CD14-positive monocyte (primary cell): ENCODE results near the gene CPT1C. TPM values are rescaled to one million over a fixed set of nuclear protein-coding genes. Genes with fewer than 3 reads are reported as not detected.

Experiments used
- DNase-seq, 3 donors: peaks; one replicate each; pipeline ENCODE4 v3.0.0-alpha.2; 2011 to 2022
- H2AFZ ChIP-seq: 2 replicates; pipeline ENCODE4 v1.6.0; 2012; ENCODE audit warnings: mild to moderate bottlenecking, low read depth, low read length, inconsistent platforms; ENCODE audit not compliant: insufficient read depth, poor library complexity, severe bottlenecking
- H3K27ac ChIP-seq, 2 donors: 1 replicate in 1 of 2; 2 replicates in 1 of 2; pipeline ENCODE4 v1.5.1; 2012 to 2013; ENCODE audit warnings: low read length in 2 of 2, control low read depth in 1 of 2, inconsistent platforms in 1 of 2, low read depth in 1 of 2, mild to moderate bottlenecking in 1 of 2
- H3K27me3 ChIP-seq, 2 donors: one replicate each; pipeline versions ENCODE4 v1.6.0 to v1.6.1; 2011 to 2013; ENCODE audit warnings: low read length in 2 of 2; ENCODE audit not compliant: control insufficient read depth in 2 of 2, insufficient read depth in 2 of 2
- H3K36me3 ChIP-seq, 2 donors: replicated peaks in 1 of 2; 1 replicate in 1 of 2; 2 replicates in 1 of 2; pipeline versions ENCODE4 v1.5.1 to v1.6.1; 2012 to 2013; ENCODE audit warnings: low read length in 2 of 2, control low read depth in 1 of 2, inconsistent platforms in 1 of 2, mild to moderate bottlenecking in 1 of 2; ENCODE audit not compliant: insufficient read depth in 2 of 2, control insufficient read depth in 1 of 2
- H3K4me1 ChIP-seq, 2 donors: 1 replicate in 1 of 2; 2 replicates in 1 of 2; pipeline versions ENCODE4 v1.5.1 to v1.6.1; 2012 to 2013; ENCODE audit warnings: low read length in 2 of 2, control low read depth in 1 of 2, inconsistent platforms in 1 of 2, mild to moderate bottlenecking in 1 of 2, moderate library complexity in 1 of 2; ENCODE audit not compliant: insufficient read depth in 2 of 2, control insufficient read depth in 1 of 2
- H3K4me2 ChIP-seq: replicated peaks from 2 replicates; pipeline ENCODE3; 2012; ENCODE audit warnings: low read length, moderate library complexity, mild to moderate bottlenecking; ENCODE audit not compliant: poor library complexity, severe bottlenecking; ENCODE audit errors: extremely low read depth
- H3K4me3 ChIP-seq, 3 experiments: fragments of 200-600 bp in 1 of 3; sonication (generic) in 1 of 3; replicated peaks in 1 of 3; 1 replicate in 2 of 3; 2 replicates in 1 of 3; pipeline ENCODE4 v1.5.1; 2011 to 2013; ENCODE audit warnings: low read length in 3 of 3, mild to moderate bottlenecking in 3 of 3, control low read depth in 2 of 3, low read depth in 2 of 3, inconsistent platforms in 1 of 3, moderate library complexity in 1 of 3
- H3K79me2 ChIP-seq: 2 replicates; pipeline ENCODE4 v1.6.0; 2012; ENCODE audit warnings: mild to moderate bottlenecking, control low read depth, inconsistent platforms, low read length, moderate library complexity; ENCODE audit not compliant: insufficient read depth
- H3K9ac ChIP-seq: 2 replicates; pipeline ENCODE4 v1.6.0; 2017; ENCODE audit warnings: low read length, mild to moderate bottlenecking; ENCODE audit not compliant: insufficient read depth, poor library complexity, severe bottlenecking
- H3K9me3 ChIP-seq, 2 donors: replicated peaks in 1 of 2; 1 replicate in 1 of 2; 2 replicates in 1 of 2; pipeline versions ENCODE4 v1.5.1 to v1.6.1; 2012 to 2013; ENCODE audit warnings: low read length in 2 of 2, control low read depth in 1 of 2; ENCODE audit not compliant: control insufficient read depth in 1 of 2, insufficient read depth in 1 of 2
- H4K20me1 ChIP-seq: 2 replicates; pipeline ENCODE4 v1.6.0; 2012; ENCODE audit warnings: mild to moderate bottlenecking, low read length, control low read depth, moderate library complexity; ENCODE audit not compliant: insufficient read depth
- H3K27ac Mint-ChIP-seq, 7 donors: one replicate each; pipeline ENCODE4 v1.8.0; 2020; ENCODE audit warnings: mild to moderate bottlenecking in 7 of 7, mixed read lengths in 7 of 7, moderate library complexity in 6 of 7, inconsistent platforms in 2 of 7
- H3K27me3 Mint-ChIP-seq, 3 donors: one replicate each; pipeline ENCODE4 v1.8.0; 2021 to 2022; ENCODE audit warnings: low read depth in 3 of 3, mild to moderate bottlenecking in 3 of 3, mixed read lengths in 3 of 3, moderate library complexity in 3 of 3, inconsistent platforms in 1 of 3
- H3K36me3 Mint-ChIP-seq, 2 donors: one replicate each; pipeline ENCODE4 v1.8.0; 2020; ENCODE audit warnings: mixed read lengths in 2 of 2, inconsistent platforms in 1 of 2, mild to moderate bottlenecking in 1 of 2
- H3K4me1 Mint-ChIP-seq: one replicate; pipeline ENCODE4 v1.8.0; 2020; ENCODE audit warnings: mild to moderate bottlenecking, mixed read lengths
- H3K4me3 Mint-ChIP-seq, 2 donors: one replicate each; pipeline ENCODE4 v1.8.0; 2020; ENCODE audit warnings: mild to moderate bottlenecking in 2 of 2, mixed read lengths in 2 of 2, moderate library complexity in 1 of 2
- H3K9me3 Mint-ChIP-seq, 7 donors: one replicate each; pipeline ENCODE4 v1.8.0; 2020 to 2022; ENCODE audit warnings: mixed read lengths in 7 of 7, mild to moderate bottlenecking in 6 of 7, moderate library complexity in 6 of 7, inconsistent platforms in 2 of 7
- CTCF ChIP-seq: fragments of 200-600 bp; IDR thresholded peaks from one replicate; pipeline ENCODE4 v1.8.0; 2022; ENCODE audit warnings: antibody characterized with exemption, mild to moderate bottlenecking
- WGBS: methylation state at CpG from one replicate; pipeline ENCODE4 v1.1.5; 2013; ENCODE audit warnings: missing lambda C conversion rate; ENCODE audit not compliant: insufficient coverage; 5-methylcytosine and 5-hydroxymethylcytosine counted together
- intact Hi-C, 2 donors: fragments of 100-400 bp; cut with micrococcal nuclease; formaldehyde crosslinking; loops; one replicate each; pipeline versions ENCODE4 v1.15.0 to v1.15.1; 2023
- polyA plus RNA-seq, 3 donors: library from polyadenylated mRNA; depleted of rRNA in 1 of 3; unstranded in 2 of 3; stranded (reverse) in 1 of 3; fragments of 300-500 nt in 2 of 3; fragments of >200 nt in 1 of 3; fragmentation: Illumina TruSeq in 2 of 3; gene quantifications; 1 replicate in 2 of 3; 2 replicates in 1 of 3; pipeline ENCODE4 v1.2.3, GENCODE V29; 2012 to 2021

CPT1C gene
- polyA plus RNA-seq, 3 donors, result not detected

DNA sequence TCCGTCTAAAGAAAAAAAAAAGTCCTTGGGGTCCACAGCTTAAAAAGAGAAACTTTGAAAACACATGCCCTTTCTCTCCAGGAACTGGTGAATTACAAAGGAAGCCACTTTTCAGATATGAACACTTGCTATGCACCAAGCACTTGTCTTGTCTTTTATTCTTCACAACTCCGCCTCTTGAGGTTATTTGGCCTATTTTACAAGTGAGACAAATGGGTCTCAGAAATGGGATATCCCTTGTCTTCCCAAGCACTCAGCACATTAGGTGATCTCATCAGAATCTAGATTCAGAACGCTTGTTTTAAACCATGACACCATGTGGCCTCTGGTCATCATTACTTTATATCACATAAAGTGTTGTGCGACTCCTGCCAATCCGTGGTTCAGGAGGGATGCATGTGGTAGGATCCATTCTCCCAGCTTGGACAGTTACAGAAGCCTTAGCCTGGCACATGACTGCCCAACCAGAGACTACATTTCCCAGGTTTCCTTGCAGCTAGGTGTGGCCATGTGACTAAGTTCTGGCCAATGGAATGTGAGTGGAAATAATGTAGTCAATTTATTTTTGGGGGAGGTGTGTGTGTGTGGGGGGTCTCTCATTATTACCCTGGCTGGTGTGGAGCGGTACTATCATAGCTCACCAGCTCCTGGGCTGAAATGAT, 58.3 kb downstream of the CPT1C start:
- Histone ChIP-seq H3K4me2 (no peak overlapping the region), H3K27ac (no peak overlapping the region), H3K9me3 (peaks cover 0 to 4% of the 10 kb centered on the region in 2 donors), H2AFZ (no peak overlapping the region), H3K4me1 (peaks cover 0 to 4% of the 10 kb centered on the region in 2 donors), H3K27me3 (no peaks in the 10 kb centered on the region), H3K36me3 (no peaks in the 10 kb centered on the region), H3K79me2 (no peaks in the 10 kb centered on the region), H3K4me3 (no peak overlapping the region), H3K9ac (no peak overlapping the region), H4K20me1 (no peaks in the 10 kb centered on the region)
- H3K36me3 Mint-ChIP-seq, result peaks cover 0 to 6% of the 10 kb centered on the region in 2 donors
- no peak overlapping the region for H3K27ac Mint-ChIP-seq
- 75% methylated on average over 2 of the region's 6 CpGs for WGBS
- peaks cover 5 to 28% (median 12%) of the 10 kb centered on the region in 7 donors for H3K9me3 Mint-ChIP-seq
- peaks cover 0 to 7% (median 6%) of the 10 kb centered on the region in 3 donors for H3K27me3 Mint-ChIP-seq
- DNase-seq, result peak in 1 of 3 donors; percentile 9
- intact Hi-C loops, result no loop called here
- no peak overlapping the region for H3K4me3 Mint-ChIP-seq
- H3K4me1 Mint-ChIP-seq, result peaks cover 14% of the 10 kb centered on the region
- TF ChIP-seq CTCF, result no peak

DNA sequence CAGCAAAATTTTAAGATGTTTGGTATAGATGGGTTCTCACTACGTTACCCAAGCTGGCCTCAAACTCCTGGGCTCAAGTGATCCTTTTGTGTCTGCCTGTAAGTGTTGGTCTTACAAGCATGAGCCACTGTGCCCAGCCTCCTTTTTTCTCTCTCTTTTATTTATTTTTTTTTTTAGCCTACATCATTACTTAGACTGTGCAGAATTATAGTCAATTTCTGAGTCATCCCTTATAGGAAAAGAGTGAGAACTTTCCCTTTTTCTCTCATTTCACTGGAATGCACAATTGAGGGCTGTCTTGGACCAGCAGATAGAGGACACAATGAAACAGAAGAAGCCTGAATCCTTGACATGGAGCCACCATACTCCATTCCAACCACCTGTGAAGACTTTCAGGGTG, 58.9 kb downstream of the CPT1C start:
- Mint-ChIP-seq H3K36me3 (peaks cover 0 to 6% of the 10 kb centered on the region in 2 donors), H3K27me3 (peaks cover 0 to 8% (median 7%) of the 10 kb centered on the region in 3 donors), H3K4me3 (no peak overlapping the region), H3K27ac (no peak overlapping the region), H3K9me3 (peaks cover 5 to 28% (median 12%) of the 10 kb centered on the region in 7 donors), H3K4me1 (peaks cover 14% of the 10 kb centered on the region)
- H3K36me3 ChIP-seq, result no peaks in the 10 kb centered on the region
- H3K27ac ChIP-seq, result no peak overlapping the region
- peaks cover 0 to 4% of the 10 kb centered on the region in 2 donors for H3K4me1 ChIP-seq
- no peak overlapping the region for H3K4me2 ChIP-seq
- no peak overlapping the region for H3K9ac ChIP-seq
- no peaks in the 10 kb centered on the region for H3K27me3 ChIP-seq
- H2AFZ ChIP-seq, result no peak overlapping the region
- no peak for TF ChIP-seq CTCF
- no peaks in the 10 kb centered on the region for H4K20me1 ChIP-seq
- H3K9me3 ChIP-seq, result peaks cover 0 to 4% of the 10 kb centered on the region in 2 donors
- intact Hi-C loops, result no loop called here
- H3K79me2 ChIP-seq, result no peaks in the 10 kb centered on the region
- DNase-seq, result no peak
- H3K4me3 ChIP-seq, result no peak overlapping the region
- WGBS, result no CpG with 5 or more reads among the region's 1 CpG
